ENCODE measurements around the gene NFYA. TPM values are rescaled to one million over a fixed set of nuclear protein-coding genes. Genes with fewer than 3 reads are reported as not detected.

The NFYA gene
- polyA plus RNA-seq (17.1 and 22.1 TPM in 2 replicates), polyA minus RNA-seq (62.1 and 67.6 TPM in 2 replicates)

DNA sequence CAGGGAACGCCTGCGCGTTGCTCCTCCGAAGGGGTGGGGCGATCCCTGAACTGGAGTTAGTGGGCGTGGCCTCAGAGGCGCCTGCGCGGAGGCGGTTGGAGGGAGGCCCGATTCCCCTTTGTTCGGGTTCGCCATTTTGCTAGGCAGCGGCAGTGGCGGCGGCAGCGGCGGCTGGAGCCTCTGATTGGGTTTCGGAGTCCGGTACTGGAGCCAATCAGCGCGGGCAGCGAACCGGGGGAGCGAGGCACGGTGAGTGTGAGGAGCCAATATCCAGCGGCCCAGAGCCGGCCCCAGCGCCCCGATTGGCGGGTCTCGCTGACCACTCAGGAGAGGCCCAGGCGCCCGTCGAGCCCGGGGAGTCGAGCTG lies at the start of gene NFYA:
NFYA (plus strand) TSS at position 139 of the 367 bp plus-strand sequence. CDS start 6,116 bp downstream, outside the sequence.
- Histone ChIP-seq H3K4me3 (ENCODE audit: low read length) (peak within 1 kb of the TSS; percentile 89), H3K79me2 (replicated peaks; ENCODE audit: insufficient read depth, low read length) (peaks cover 40% of the 10 kb centered on the region), H3K9ac (ENCODE audit: low read length) (peak within 1 kb of the TSS; percentile 98), H3K27me3 (ENCODE audit: insufficient read depth, low read depth, low read length) (no peaks in the 10 kb centered on the region), H3K4me2 (ENCODE audit: low read length) (peak within 1 kb of the TSS; percentile 92), H2AFZ (ENCODE audit: low read depth, low read length) (peak within 1 kb of the TSS; percentile 73), H3K9me3 (ENCODE audit: low read length) (no peaks in the 10 kb centered on the region), H3K27ac (ENCODE audit: low read length) (peak within 1 kb of the TSS; percentile 95), H3F3A (ENCODE audit: insufficient read depth, low read length, poor library complexity, severe bottlenecking) (peaks cover 4% of the 10 kb centered on the region), H3K36me3 (ENCODE audit: insufficient read depth, low read length) (no peaks in the 10 kb centered on the region), H4K20me1 (ENCODE audit: insufficient read depth) (no peaks in the 10 kb centered on the region), H3K9me2 (ENCODE audit: insufficient read depth, low read length) (no peaks in the 10 kb centered on the region)
- TF ChIP-seq POLR2AphosphoS5 (IDR thresholded peaks at IDR 0.05) (peak; percentile 63), EZH2 (IDR thresholded peaks at IDR 0.05; ENCODE audit: borderline replicate concordance, insufficient read depth, low read length, poor library complexity, severe bottlenecking) (no peak)

GRCh38 chr6:41023114-41023513 lies 49.7 kb upstream of the NFYA start:
- H3K36me3 ChIP-seq (ENCODE audit: insufficient read depth, low read length) = no peaks in the 10 kb centered on the region
- no peaks in the 10 kb centered on the region for H3K9me2 ChIP-seq (ENCODE audit: insufficient read depth, low read length)
- H3K4me3 ChIP-seq (ENCODE audit: low read length) = no peak overlapping the region
- no peaks in the 10 kb centered on the region for H4K20me1 ChIP-seq (ENCODE audit: insufficient read depth)
- H2AFZ ChIP-seq (ENCODE audit: low read depth, low read length) = no peak overlapping the region
- no peak for TF ChIP-seq SMC3 (conservative IDR thresholded peaks at IDR 0.05; ENCODE audit: poor library complexity)
- TF ChIP-seq RAD21 (conservative IDR thresholded peaks at IDR 0.05) = no peak
- TF ChIP-seq EP300 (conservative IDR thresholded peaks at IDR 0.05; ENCODE audit: poor library complexity, severe bottlenecking) = no peak
- no peak for TF ChIP-seq REST (IDR thresholded peaks at IDR 0.05; ENCODE audit: borderline replicate concordance)
- no peak for TF ChIP-seq TAF1 (IDR thresholded peaks at IDR 0.05; ENCODE audit: low read depth)
- no peak for TF ChIP-seq MXI1 (conservative IDR thresholded peaks at IDR 0.05; ENCODE audit: poor library complexity, severe bottlenecking)
- no peak for TF ChIP-seq CTCF (IDR thresholded peaks at IDR 0.05; ENCODE audit: poor library complexity, severe bottlenecking)
- no peak for TF ChIP-seq EZH2 (IDR thresholded peaks at IDR 0.05; ENCODE audit: borderline replicate concordance, insufficient read depth, low read length, poor library complexity, severe bottlenecking)
- no peak for TF ChIP-seq POLR2AphosphoS5 (IDR thresholded peaks at IDR 0.05)
- H3K27ac ChIP-seq (ENCODE audit: low read length) = no peak overlapping the region
- peaks cover 3% of the 10 kb centered on the region for H3K9me3 ChIP-seq (ENCODE audit: low read length)
- H3F3A ChIP-seq (ENCODE audit: insufficient read depth, low read length, poor library complexity, severe bottlenecking) = no peaks in the 10 kb centered on the region
- H3K9ac ChIP-seq (ENCODE audit: low read length) = no peak overlapping the region
- H3K79me2 ChIP-seq (replicated peaks; ENCODE audit: insufficient read depth, low read length) = no peaks in the 10 kb centered on the region
- H3K27me3 ChIP-seq (ENCODE audit: insufficient read depth, low read depth, low read length) = peaks cover 5% of the 10 kb centered on the region
- H3K4me2 ChIP-seq (ENCODE audit: low read length) = no peak overlapping the region

Data from neural cell (in vitro differentiated cells).